Suprapubic skin (tissue), 3 donors: ENCODE data around the gene EMC7.

Source experiments
- CTCF ChIP-seq, 2 donors: fragments of 200-600 bp in 1 of 2; fragments of 450-650 bp in 1 of 2; sonication (generic) in 1 of 2; IDR thresholded peaks; one replicate each; pipeline ENCODE4 v1.5.1; 2016 to 2019; ENCODE audit warnings: antibody characterized with exemption in 2 of 2, mild to moderate bottlenecking in 1 of 2, moderate library complexity in 1 of 2
- POLR2A ChIP-seq, 2 donors: fragments of 450-650 bp; IDR thresholded peaks; one replicate each; pipeline ENCODE4 v1.6.1; 2017; ENCODE audit warnings: antibody characterized with exemption in 2 of 2, mild to moderate bottlenecking in 2 of 2, moderate library complexity in 2 of 2

GRCh38 chr15:34102175-34102925 is 688 bp upstream of the EMC7 start:
- TF ChIP-seq CTCF (IDR thresholded peaks at IDR 0.05) (no peak), POLR2A (IDR thresholded peaks at IDR 0.05) (peak in 1 of 2 donors; percentile 3)
